Stimulated activated CD8-positive, alpha-beta memory T cell treated with anti-CD3 and anti-CD28 coated beads, Interleukin-15, amount 100 ng/mL, for 24 hours (primary cell): ENCODE results near the gene MCTP1.

Source experiments
- DNase-seq: peaks from one replicate; pipeline ENCODE4 v3.0.0-alpha.2; 2020; ENCODE audit warnings: low read depth

The MCTP1 gene

DNA sequence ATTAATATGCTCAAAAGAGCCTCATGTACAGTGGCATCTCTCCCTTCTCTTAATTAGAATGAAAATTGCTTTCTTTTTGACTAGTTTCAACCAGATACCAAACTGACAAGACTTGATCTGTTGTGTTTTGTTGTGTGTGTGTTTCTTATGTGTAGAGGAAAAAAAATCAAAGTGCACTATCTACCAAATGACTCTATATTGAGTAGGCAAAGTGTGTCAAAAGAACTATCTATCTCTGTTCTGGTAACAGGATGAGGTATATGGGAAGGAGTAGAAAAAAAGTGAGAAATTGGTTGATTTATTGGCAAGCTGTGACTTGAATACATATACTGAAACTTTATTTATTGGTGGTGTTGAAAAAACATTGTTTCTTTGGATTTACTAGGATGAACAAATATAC is 476.4 kb downstream of the MCTP1 start:
- DNase-seq = no peak

DNA sequence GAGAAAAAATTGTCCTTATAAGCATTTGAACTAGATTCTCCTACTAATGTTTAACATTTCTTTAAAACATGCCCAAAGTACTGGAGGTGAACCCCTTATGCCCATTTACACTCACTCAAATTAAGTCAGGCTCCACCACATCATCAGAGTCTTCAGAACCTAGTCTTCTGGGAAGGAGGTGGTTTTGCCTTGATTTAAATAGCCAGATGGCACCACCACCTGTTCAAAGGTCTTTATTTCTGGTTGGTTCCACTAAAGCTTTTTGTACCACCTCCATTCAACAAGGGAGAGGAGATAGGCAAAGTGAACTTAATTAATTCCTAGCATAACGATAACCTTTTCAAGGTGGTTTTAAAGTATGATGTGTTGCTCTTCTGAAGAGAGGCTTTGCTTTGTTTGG is 476.9 kb downstream of the MCTP1 start:
- no peak for DNase-seq

DNA sequence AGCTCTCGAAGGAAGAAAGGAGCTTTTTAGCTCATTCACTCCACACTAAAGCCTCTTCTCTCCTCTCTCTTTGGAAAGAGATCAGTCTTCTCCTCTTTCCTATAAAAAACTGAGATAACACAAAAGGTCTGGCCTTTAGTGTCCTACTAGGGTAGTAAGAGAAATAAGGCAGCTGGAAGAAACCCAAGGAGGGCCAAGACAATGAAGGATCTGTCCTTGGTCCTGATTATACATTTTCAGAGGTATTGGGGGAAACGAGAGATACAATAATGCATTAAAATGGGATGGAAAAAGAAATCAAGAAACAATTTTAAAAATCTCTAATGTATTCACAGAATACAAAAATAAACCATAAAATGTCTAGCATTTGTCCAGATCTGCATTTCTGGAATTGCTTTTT is 482.4 kb downstream of the MCTP1 start:
- no peak for DNase-seq

DNA sequence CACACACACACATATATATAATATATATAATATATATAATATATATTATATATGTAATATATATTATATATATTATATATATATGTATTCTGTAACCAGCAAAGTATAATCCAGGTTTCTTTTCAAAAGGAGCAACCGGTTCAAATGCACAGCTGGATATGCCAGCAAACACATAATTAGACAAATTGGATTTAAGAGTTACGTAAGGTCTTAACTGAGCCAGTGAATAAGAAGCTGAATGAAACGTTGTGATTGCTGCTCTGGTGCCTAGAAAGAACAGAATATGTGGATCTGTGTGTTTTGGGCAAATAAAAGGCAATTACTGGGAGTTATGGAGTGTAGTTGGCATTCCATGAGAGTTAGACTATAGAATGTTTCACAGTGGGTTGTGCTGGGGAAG is 488.3 kb downstream of the MCTP1 start:
- no peak for DNase-seq

DNA sequence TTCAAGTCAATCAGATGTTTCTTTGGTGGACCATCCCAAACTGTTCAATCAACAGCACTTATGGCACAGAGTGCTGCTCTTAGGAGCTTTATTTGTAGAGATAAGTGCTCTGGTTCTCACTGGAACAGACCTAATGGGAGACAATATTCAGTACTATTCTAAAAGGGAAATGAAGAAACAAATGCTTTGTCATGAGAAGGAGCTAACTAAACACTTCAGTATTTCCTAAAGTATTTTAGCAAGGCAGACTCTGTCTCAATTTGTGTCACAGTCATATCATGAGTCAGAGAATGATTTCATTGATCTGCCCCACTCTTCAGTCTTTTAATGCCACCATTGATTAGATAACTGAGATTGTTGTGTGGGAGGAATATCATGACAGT is 491.1 kb downstream of the MCTP1 start:
- DNase-seq = no peak

DNA sequence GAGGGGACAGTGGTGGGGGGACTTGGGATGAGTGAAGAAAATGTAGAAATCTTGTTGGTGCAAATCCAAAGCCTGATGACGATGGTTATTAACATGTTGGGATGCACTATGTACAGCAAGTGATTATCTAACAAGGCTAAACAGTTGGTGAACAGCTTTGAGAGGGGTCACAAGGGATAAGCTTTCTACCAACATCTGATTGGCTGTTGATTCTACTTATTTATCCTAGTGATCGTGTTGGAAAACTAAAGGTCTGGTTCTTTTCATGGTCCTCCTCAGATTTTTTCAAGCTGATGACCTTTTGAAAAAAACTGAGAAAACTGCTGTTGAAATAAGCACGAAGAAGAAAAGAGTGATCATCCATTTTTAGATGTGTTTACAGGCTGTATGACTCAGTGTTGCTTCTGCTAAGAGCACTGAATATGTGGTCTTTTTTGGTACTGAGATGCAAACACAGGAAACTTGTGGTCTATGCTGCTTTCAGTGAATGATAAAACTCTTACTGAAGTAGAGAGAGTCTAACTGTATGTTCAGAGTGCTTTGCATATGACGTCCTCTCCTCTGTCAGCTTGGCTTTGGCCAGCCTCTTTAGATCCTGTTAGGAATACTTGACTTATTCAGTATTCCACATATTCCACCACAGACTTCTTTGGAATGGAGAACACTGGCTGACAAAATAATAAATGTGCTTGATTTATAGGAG is 491.6 kb downstream of the MCTP1 start:
- DNase-seq = no peak

DNA sequence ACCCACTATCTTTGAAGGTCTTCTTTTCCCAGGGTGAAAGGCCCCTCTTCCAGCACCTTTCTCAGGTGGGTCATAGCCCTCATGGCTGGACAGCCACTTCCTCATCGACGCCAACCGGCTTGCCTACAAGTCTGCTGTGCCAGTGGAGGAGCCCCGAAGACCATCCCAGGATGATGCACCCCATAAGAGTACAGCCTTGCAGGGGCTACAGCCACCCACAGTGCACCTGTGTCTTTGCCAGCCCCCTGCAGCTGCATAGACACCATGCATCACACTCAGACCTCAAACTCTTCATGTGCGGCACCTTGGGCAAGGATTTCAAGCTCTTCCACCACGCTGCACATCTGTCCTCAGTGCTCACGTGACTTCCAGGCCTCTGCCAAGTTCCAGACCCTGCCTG is 493.1 kb downstream of the MCTP1 start:
- no peak for DNase-seq

DNA sequence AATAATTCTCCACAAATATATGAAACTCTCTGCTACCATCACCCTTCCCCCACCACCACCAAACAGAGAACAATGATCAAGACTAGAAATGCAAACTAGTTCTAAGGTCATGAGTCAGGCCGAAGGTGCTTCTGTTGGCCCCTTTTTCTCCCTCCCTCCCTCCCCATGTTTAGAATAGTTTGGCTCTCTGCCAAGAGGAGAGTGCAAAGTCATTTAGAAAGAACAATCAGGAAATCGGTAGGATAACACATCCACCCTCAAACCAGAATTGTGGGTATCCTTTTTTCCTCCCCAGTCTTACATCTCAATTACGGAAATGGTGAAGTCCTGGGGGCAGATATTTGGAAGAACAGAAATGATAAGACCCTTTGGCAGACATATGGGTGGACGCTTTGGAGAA is 496.4 kb downstream of the MCTP1 start:
- DNase-seq = no peak

DNA sequence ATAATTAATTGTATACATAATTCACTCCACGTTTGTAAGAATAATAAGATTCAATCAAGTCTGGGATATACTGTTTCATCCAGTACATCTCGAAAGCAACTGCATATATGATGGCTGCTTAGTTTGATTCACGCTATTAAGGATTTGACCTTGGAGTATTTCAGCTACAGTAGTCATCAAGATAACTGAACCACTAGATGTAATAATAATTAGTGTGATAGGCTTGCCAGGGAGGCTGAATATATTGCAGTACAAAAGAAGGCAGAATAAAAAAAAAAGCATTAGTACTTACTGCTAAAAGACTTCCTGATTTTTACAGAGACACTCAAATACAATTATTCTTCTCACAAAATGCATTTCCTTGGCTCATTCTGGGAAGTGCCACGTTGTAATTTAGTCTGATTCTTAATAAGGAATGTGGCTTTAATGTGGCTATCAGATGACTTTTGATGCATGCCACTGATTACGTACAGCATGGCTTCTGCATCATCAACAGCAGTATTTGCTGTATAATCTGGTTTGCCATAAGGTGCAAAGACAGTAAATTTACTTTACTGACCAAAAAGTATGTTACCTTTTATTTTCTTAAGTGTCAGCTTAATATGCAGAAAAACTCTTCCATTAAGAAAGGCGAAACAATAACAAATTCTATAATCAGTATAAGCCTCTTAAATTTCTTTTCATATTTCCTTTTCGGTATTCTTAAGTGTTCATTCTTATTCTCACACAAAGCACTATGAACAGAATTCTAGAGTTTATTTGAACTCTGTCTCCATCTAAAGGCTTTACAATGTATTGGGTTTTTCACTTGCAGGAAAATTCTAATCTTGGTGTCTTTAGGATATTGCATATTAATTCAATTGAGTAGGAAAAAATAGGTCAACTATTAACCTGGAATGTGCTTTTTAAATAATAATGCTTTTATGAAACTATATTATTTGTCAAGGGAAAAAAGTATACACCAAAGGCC is 500.1 kb downstream of the MCTP1 start:
- no peak for DNase-seq

DNA sequence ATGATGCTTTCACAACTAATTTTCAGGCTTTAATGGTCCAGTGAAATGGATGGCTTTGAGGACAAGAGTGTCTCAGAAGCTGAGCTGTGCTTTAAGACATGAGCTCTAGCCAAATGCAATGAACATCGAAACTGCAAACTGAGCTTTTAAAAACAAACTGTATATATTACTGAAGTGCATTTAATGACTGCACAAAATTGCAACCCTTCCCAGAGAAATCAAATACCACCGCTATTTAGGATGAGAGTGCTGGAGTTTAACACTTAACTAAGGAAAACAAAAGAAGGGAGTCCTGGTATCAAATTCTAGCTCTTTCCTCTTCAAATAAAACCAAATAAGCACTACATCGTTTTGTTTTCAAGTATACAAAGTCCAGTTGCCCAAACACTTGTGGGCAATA is 502.5 kb downstream of the MCTP1 start:
- no peak for DNase-seq

DNA sequence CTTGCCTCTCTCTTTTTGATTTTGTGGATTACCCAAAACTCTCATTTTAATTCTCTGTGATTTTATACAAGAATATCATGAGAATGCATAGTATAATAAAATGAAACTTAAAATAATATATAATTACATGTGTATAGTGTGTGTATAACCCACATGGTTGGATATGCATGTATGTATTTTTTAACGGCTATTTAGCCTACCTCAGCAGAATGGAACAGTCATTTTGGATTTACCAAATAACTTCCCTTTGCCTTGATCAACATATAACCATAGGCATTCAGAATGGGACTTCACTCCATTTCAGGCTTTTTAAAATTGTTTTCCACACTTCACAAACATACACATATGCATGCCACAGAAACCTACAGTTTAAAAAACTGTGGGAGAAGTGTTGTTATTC is 505.2 kb downstream of the MCTP1 start:
- DNase-seq = no peak

DNA sequence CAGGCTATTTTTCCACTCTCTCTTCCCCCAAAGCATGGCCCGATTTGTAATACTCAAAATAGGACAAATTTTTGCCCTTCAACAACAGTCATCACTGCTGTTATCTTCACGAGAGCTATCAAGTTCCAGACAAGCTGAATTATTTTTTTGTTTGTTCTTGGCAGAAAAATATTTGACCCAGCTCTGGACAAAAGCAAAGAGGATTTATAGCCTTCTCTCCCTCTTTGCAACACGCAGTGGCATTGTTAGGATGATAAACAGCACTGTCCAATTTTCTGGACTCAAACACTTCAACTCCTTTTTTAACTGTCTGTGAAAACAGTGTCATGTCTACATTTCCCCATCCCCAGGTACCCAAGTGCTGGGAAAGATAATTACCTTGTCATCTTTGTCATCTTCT is 506.2 kb downstream of the MCTP1 start:
- DNase-seq = no peak

DNA sequence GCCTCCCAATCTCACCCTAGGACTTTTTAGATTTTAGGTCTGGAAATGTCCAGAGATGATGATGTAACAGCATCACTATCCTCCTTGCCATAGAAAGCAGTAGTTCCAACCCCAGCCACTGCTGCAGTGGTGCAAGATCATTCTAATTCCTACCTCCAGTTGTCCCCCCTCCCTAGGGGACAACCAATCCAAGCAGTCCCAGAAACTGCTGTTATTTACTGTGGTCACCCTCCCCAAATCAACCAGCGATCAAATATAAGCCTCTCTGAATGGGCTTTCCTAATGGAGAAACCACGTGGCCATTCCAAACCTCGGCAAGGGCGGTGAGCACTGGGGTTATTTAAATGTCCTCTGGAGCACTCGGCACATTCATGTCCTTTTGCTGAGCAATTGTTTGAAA is 506.6 kb downstream of the MCTP1 start:
- no peak for DNase-seq

DNA sequence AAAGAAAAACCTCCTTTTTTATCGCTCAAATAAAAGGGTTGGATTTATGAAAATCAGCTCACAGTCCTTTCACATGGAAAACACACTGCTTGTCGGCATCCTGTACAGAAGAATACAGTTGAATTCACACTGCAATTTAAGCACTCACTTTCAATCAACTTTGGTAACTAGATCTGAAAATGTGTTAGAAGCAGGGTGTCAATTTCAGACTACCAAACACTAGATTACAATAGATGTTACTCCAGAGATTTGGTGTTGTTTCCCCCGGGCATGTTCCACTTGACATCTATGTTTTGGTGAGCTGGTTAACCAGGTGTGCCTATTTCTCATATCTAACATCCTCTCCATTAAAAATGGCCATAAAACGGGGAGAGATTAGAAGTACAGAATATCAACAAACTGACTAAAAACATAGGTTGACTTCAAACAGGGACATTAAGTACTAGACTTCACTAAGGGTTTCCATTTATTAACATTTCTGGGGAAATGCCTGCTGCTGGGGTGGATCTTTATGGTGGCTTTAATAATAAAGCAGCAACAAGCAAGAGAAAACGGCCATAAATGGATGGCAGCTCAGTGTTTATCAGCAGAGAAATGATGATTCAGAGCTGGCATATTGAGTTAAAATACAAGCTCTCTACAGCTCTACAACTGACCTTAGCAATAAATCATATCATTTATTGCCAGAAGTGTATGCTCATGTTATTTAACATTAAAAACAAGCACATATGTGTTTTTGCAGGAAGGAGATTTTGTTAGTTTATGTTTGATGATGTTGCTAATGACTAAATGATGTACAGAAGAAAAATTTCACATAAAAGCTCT is 507.6 kb downstream of the MCTP1 start:
- no peak for DNase-seq

DNA sequence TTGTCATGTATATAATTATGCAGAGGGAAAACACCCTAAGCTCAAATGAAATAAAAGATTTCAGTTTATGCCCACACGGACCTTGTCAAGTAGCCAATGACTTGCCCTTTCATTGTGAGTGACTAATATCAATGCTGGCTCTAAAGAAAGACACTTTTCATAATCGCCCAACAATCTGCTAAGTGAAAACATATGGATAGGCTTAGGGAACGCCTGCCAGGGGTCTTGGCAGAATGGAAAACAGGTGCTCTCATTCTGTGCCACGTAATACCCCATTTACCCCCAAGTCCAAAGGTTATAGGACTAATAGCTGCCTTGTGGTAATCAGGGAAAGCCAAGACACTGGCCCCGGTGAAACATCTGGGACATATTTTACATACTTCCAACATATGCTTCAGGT is 508.7 kb downstream of the MCTP1 start:
- no peak for DNase-seq

DNA sequence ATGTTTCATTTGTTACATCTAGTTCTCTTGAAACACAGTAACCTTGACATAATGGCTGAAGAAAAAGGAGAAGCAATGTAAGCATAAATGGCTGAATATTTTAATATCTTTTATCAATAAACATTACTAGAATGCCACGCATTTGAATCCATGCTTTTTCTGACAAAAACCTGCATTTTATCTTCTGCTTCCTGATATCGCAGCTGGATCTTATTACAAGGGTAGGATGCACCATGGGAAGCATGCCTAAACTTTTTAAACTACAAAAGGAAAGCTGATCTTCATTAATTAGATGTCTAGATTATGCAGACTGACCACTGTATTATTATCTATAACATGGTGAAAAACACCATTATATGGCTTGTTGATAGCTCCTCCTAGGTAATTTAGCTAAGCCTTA is 509.8 kb downstream of the MCTP1 start:
- DNase-seq = no peak

DNA sequence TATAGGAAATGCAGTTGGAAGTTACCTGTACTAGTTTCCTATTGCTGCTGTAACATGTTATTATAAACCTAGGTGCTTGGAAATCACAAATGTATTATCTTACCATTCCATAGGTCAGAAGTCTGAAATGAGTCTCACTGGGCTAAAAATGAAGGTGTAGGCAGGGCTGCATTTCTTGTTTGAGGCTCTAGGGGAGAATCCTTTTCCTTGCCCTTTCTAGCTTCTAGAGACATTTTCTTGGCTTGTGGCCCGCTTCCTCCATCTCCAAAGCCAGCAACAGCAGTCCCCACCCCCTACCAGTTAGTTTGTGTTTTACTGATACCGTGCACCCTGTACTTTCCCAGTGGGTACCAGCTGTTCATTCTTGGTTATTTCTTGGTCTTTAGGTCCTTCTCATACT is 513.2 kb downstream of the MCTP1 start:
- DNase-seq = no peak

DNA sequence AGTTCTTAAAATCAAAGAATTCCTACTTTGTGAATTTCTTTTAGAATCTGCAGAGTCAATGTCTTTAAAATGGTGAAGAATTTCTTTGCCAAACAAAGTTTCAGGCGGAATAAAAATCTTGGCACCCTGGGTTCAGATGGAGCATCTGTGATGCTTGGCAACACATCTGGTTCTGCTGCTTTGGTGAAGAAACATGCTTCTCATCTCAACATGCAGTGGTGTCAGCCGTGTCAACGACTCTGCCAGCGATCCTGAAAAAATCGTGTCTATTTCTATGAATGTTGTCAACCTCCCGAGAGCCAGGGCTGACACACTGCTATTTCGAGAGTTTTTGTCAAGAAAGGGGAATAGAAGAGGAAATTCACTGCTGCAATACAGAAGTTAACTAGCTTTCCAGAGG is 514.9 kb downstream of the MCTP1 start:
- no peak for DNase-seq

DNA sequence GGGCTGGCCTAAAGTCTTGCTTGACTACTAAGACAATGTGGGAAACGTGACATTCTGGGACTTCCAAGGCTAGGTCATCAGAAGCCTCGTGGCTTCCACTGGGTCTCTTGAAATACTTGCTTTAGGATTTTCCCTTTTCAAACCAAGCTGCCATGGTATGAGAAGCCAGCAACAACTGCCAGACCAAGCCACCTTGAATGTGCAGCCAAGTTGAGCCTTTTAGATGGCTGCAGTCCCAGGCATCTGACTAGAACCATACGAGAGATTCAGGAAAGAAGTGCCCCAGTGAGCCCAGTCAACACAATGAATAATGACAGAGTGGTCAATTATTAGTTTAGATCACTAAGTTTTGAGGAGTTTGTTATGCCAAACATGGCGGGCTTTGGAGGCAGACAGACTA is 523.1 kb downstream of the MCTP1 start:
- DNase-seq = no peak

DNA sequence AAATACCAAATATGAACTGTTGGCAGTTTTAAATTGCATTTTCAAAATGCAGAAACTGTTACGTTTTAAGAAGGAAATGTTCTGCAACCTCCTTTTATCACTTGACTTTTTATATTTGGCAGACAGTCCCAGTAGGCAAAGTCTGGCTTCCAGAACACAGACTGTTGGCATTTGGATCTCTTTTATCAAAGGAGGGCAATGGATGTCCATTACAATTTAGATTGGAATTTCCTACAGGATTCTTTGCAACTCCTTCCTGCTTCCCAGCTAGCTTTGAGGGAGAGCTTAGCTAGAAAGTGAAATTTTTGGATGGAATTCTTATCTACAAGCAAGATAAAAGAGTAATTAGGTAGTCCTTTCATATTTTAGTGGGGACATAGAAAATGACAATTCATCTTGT is 523.8 kb downstream of the MCTP1 start:
- DNase-seq = no peak

DNA sequence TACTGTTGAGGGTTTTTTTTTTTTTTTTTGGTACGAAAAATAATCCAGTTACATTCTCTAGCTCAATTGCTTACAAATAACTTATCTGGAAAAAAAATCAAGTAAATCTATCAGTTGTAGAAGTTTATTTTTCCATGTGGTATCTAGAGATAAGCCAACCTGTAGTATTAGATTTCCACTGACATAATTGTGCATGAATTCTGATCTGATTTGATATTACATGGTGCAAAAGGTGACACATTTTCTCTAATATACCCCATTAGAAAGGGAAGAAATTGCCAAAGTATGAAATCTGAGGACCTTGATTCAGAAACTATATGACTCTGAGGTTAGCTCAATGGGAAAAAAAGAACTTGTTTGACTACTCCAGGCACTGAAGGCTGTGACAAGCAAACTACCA is 524.9 kb downstream of the MCTP1 start:
- DNase-seq = no peak

DNA sequence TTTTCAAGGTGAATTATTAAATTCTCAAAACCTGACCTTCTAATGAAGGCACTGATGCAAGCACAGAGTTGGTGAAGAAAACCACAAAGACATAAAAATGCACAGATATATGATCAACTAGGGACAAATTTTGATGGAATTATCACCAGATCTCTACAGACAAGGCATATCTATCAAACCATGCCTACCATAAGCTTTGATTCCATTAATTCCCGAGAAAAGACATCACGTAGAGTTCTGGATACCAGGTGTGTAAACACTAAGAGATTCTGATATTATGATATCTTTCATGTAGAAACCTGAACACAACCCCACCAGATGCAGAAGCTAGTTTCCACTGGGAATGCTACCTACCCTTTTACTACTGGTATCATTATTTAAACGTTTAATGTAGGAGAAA is 525.9 kb downstream of the MCTP1 start:
- no peak for DNase-seq

DNA sequence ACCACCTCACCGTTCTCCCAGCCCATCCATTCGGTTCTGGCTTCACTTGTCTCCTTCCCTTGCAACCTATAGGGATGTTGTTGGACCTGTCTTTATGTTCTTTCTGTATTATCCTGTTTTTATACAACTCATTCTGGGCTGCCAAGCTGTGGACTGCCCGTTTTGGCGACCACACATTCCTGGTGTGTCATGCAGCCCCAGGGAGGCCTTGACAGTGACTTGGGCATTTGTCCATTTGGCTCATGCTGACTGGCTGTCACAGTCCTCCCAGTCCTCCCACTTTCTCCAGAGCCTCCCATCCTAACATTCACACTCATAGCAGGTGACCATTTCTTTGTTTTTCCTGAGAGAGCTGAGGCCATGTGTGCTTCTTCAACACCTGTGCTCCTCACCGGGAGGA is 530.1 kb downstream of the MCTP1 start:
- DNase-seq = no peak
